ENCODE measurements around the gene AEBP1. TPM values are rescaled to one million over a fixed set of nuclear protein-coding genes. Genes with fewer than 3 reads are reported as not detected.

Gene AEBP1
- total RNA-seq, 1 donor from 2014 or later: 21.7 TPM

- intact Hi-C loops (cut with micrococcal nuclease): no loop called here
- Mint-ChIP-seq H3K9me3 (no peaks in the 10 kb centered on the region), H3K27me3 (no peaks in the 10 kb centered on the region), H3K4me1 (peaks cover 19% of the 10 kb centered on the region), H3K36me3 (ENCODE audit: low read depth) (peaks cover 79% of the 10 kb centered on the region), H3K27ac (no peak overlapping the region), H3K4me3 (no peak overlapping the region)
- ATAC-seq (ENCODE audit: low read depth) (no peak), DNase-seq (no peak)
- ChIA-PET POLR2A (interaction anchor here (0.9 kb wide), 1 partner anchor 13 kb away, joined by 3 read pairs; no protein-coding TSS in a partner anchor), CTCF (no interaction called here)
- no peak for TF ChIP-seq CTCF (IDR thresholded peaks at IDR 0.05)
Observed at GRCh38 chr7:44117801-44118429, 13.8 kb downstream of the AEBP1 start.

- no peak for TF ChIP-seq CTCF (IDR thresholded peaks at IDR 0.05)
- intact Hi-C loops (cut with micrococcal nuclease): loop anchor here (5.0 kb wide), 2 partner anchors 727 to 992 kb away; partner anchors contain the start of genes H2AZ2 and TBRG4
- H3K4me3 Mint-ChIP-seq: no peak overlapping the region
- no peak for ATAC-seq (ENCODE audit: low read depth)
- POLR2A ChIA-PET: no interaction called here
- DNase-seq: no peak
- no peak overlapping the region for H3K27ac Mint-ChIP-seq
- H3K4me1 Mint-ChIP-seq: peaks cover 25% of the 10 kb centered on the region
- no peaks in the 10 kb centered on the region for H3K27me3 Mint-ChIP-seq
- H3K36me3 Mint-ChIP-seq (ENCODE audit: low read depth): peaks cover 64% of the 10 kb centered on the region
- no peaks in the 10 kb centered on the region for H3K9me3 Mint-ChIP-seq
- CTCF ChIA-PET: no interaction called here
Observed at GRCh38 chr7:44119829-44120380, 15.8 kb downstream of the AEBP1 start.

GRCh38 chr7:44120395-44120794, 16.2 kb downstream of the AEBP1 start:
- intact Hi-C loops (cut with micrococcal nuclease): loop anchor here (5.0 kb wide), 2 partner anchors 727 to 992 kb away; partner anchors contain the start of genes H2AZ2 and TBRG4
- no peaks in the 10 kb centered on the region for H3K9me3 Mint-ChIP-seq
- ChIA-PET CTCF (no interaction called here), POLR2A (no interaction called here)
- no peak for TF ChIP-seq CTCF (IDR thresholded peaks at IDR 0.05)
- no peak overlapping the region for H3K4me3 Mint-ChIP-seq
- H3K27me3 Mint-ChIP-seq: no peaks in the 10 kb centered on the region
- no peak overlapping the region for H3K27ac Mint-ChIP-seq
- DNase-seq (no peak), ATAC-seq (ENCODE audit: low read depth) (no peak)
- H3K36me3 Mint-ChIP-seq (ENCODE audit: low read depth): peaks cover 59% of the 10 kb centered on the region
- H3K4me1 Mint-ChIP-seq: peaks cover 25% of the 10 kb centered on the region

- peak overlapping the region; percentile 88 for H3K4me3 Mint-ChIP-seq
- H3K27me3 Mint-ChIP-seq: no peaks in the 10 kb centered on the region
- ATAC-seq (ENCODE audit: low read depth): no peak
- intact Hi-C loops (cut with micrococcal nuclease): loop anchor here (2.0 to 5.0 kb wide), 5 partner anchors 17 to 990 kb away; partner anchors contain the start of genes AEBP1, DBNL, H2AZ2 and TBRG4
- H3K4me1 Mint-ChIP-seq: peaks cover 25% of the 10 kb centered on the region
- H3K27ac Mint-ChIP-seq: no peak overlapping the region
- TF ChIP-seq CTCF (IDR thresholded peaks at IDR 0.05): no peak
- DNase-seq: no peak
- H3K36me3 Mint-ChIP-seq (ENCODE audit: low read depth): peaks cover 44% of the 10 kb centered on the region
- ChIA-PET CTCF (interaction anchor here (1.6 kb wide), 1 partner anchor 41 kb away, joined by 5 read pairs; no protein-coding TSS in a partner anchor), POLR2A (interaction anchor here (0.6 to 2.4 kb wide), 3 partner anchors 15 to 25 kb away, joined by 3 to 20 read pairs (median 7); no protein-coding TSS in a partner anchor)
- H3K9me3 Mint-ChIP-seq: no peaks in the 10 kb centered on the region
Observed at GRCh38 chr7:44121761-44122420, 17.7 kb downstream of the AEBP1 start.

GRCh38 chr7:44122529-44122928, 18.4 kb downstream of the AEBP1 start:
- H3K9me3 Mint-ChIP-seq: peaks cover 3% of the 10 kb centered on the region
- H3K4me1 Mint-ChIP-seq: peaks cover 25% of the 10 kb centered on the region
- POLR2A ChIA-PET: interaction anchor here (0.6 to 2.4 kb wide), 11 partner anchors 8 to 103 kb away, joined by 3 to 20 read pairs (median 7); partner anchors contain the start of genes DBNL and YKT6
- no peaks in the 10 kb centered on the region for H3K27me3 Mint-ChIP-seq
- no peak for TF ChIP-seq CTCF (IDR thresholded peaks at IDR 0.05)
- ATAC-seq (ENCODE audit: low read depth) (no peak), DNase-seq (no peak)
- peak overlapping the region; percentile 51 for H3K27ac Mint-ChIP-seq
- intact Hi-C loops (cut with micrococcal nuclease): loop anchor here (2.0 to 5.0 kb wide), 5 partner anchors 18 to 990 kb away; partner anchors contain the start of genes AEBP1, DBNL, H2AZ2 and TBRG4
- H3K36me3 Mint-ChIP-seq (ENCODE audit: low read depth): peaks cover 38% of the 10 kb centered on the region
- CTCF ChIA-PET: interaction anchor here (1.2 to 1.6 kb wide), 3 partner anchors 24 to 75 kb away, joined by 3 to 5 read pairs (median 4); no protein-coding TSS in a partner anchor
- peak overlapping the region; percentile 88 for H3K4me3 Mint-ChIP-seq

Data from activated B cell treated with CpG ODN at 0.5 μM for 24 hours (primary cell).